ENCODE measurements around the gene STARD13.

DNA sequence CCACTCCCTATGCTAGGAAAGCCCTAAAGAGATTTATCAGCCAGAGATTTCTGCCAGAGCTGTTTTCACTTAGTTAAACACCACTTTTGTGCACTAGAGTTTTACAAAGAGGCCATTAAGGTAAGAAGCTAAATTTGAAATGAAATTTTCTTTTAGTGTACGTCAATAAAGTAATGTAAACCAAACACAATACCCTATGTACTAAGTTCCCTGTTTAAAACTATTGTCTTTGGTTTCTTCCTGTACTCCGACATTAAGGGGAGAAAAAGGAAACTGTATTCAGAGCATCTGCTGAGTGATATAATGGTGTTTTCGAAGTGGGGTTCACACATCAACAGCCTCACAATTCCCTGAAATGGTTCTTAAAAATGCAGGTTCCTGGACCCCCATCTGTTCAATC is 40.7 kb upstream of the STARD13 start:
- TF ChIP-seq, protein P1, sequence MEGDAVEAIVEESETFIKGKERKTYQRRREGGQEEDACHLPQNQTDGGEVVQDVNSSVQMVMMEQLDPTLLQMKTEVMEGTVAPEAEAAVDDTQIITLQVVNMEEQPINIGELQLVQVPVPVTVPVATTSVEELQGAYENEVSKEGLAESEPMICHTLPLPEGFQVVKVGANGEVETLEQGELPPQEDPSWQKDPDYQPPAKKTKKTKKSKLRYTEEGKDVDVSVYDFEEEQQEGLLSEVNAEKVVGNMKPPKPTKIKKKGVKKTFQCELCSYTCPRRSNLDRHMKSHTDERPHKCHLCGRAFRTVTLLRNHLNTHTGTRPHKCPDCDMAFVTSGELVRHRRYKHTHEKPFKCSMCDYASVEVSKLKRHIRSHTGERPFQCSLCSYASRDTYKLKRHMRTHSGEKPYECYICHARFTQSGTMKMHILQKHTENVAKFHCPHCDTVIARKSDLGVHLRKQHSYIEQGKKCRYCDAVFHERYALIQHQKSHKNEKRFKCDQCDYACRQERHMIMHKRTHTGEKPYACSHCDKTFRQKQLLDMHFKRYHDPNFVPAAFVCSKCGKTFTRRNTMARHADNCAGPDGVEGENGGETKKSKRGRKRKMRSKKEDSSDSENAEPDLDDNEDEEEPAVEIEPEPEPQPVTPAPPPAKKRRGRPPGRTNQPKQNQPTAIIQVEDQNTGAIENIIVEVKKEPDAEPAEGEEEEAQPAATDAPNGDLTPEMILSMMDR (conservative IDR thresholded peaks at IDR 0.05; ENCODE audit: low read depth, low read length) = no peak
- TF ChIP-seq EZH2phosphoT487 (IDR thresholded peaks at IDR 0.05; ENCODE audit: borderline replicate concordance, low read length) = no peak
